Mesendoderm (in vitro differentiated cells): ENCODE data around the gene CELF5.
A peak's percentile ranks its signal among the peaks of the same experiment; 100 is the strongest.

Experiments used
- DNase-seq: peaks from one replicate; pipeline ENCODE4 v3.0.0; 2013
- H2AK5ac ChIP-seq: 2 replicates; pipeline ENCODE4 v1.6.1; 2013; ENCODE audit warnings: low read length, inconsistent platforms
- H2BK120ac ChIP-seq: 2 replicates; pipeline ENCODE4 v1.6.1; 2013; ENCODE audit warnings: low read depth, mild to moderate bottlenecking, low read length, moderate library complexity, mixed read lengths
- H2BK15ac ChIP-seq: replicated peaks from 2 replicates; pipeline ENCODE4 v1.6.1; 2013; ENCODE audit warnings: low read depth, mild to moderate bottlenecking, moderate library complexity
- H2BK5ac ChIP-seq: 2 replicates; pipeline ENCODE4 v1.6.1; 2013; ENCODE audit warnings: low read length, inconsistent platforms
- H3K18ac ChIP-seq: 2 replicates; pipeline ENCODE4 v1.6.1; 2013; ENCODE audit warnings: mild to moderate bottlenecking, low read length, mixed read lengths
- H3K23ac ChIP-seq: one replicate; pipeline ENCODE4 v1.6.1; 2013; ENCODE audit warnings: low read length
- H3K27ac ChIP-seq: 2 replicates; pipeline ENCODE4 v1.5.1; 2013; ENCODE audit warnings: low read depth, mild to moderate bottlenecking, inconsistent platforms, low read length, moderate library complexity
- H3K27me3 ChIP-seq: 2 replicates; pipeline ENCODE4 v1.6.1; 2013; ENCODE audit warnings: low read length, control low read depth, mild to moderate bottlenecking, inconsistent platforms; ENCODE audit not compliant: insufficient read depth, poor library complexity
- H3K36me3 ChIP-seq: 2 replicates; pipeline ENCODE4 v1.6.1; 2013; ENCODE audit warnings: low read length, inconsistent platforms; ENCODE audit not compliant: control insufficient read depth, insufficient read depth
- H3K4ac ChIP-seq: one replicate; pipeline ENCODE4 v1.6.1; 2013; ENCODE audit warnings: low read depth, mild to moderate bottlenecking, low read length, moderate library complexity
- H3K4me1 ChIP-seq: 2 replicates; pipeline ENCODE4 v1.6.1; 2013; ENCODE audit warnings: low read depth, low read length, inconsistent platforms; ENCODE audit not compliant: control insufficient read depth
- H3K4me2 ChIP-seq: 2 replicates; pipeline ENCODE4 v1.6.1; 2013; ENCODE audit warnings: low read length
- H3K4me3 ChIP-seq: 2 replicates; pipeline ENCODE4 v1.5.1; 2013; ENCODE audit warnings: mild to moderate bottlenecking, low read length
- H3K56ac ChIP-seq: one replicate; pipeline ENCODE4 v1.6.1; 2013; ENCODE audit warnings: low read length
- H3K79me1 ChIP-seq: 2 replicates; pipeline ENCODE4 v1.6.1; 2013; ENCODE audit warnings: low read length, inconsistent platforms
- H3K79me2 ChIP-seq: 2 replicates; pipeline ENCODE4 v1.6.1; 2013; ENCODE audit warnings: mild to moderate bottlenecking, low read length; ENCODE audit not compliant: control insufficient read depth, insufficient read depth
- H3K9ac ChIP-seq: 2 replicates; pipeline ENCODE4 v1.6.1; 2013; ENCODE audit warnings: low read length, inconsistent platforms
- H4K5ac ChIP-seq: one replicate; pipeline ENCODE4 v1.6.1; 2013; ENCODE audit warnings: low read length
- H4K8ac ChIP-seq: one replicate; pipeline ENCODE4 v1.6.1; 2013; ENCODE audit warnings: low read depth, mild to moderate bottlenecking, control low read depth, low read length, moderate library complexity
- WGBS: extraction: QIAGEN DNeasy Blood & Tissue Kit; methylation state at CpG from one replicate; pipeline ENCODE4 v1.1.7; 2013; ENCODE audit warnings: low lambda C conversion rate, missing lambda C conversion rate; ENCODE audit not compliant: insufficient coverage; ENCODE audit errors: extremely low coverage; 5-methylcytosine and 5-hydroxymethylcytosine counted together

CELF5 gene

GRCh38 chr19:3274245-3274941 is 49.9 kb downstream of the CELF5 start:
- Histone ChIP-seq H2BK15ac (no peak overlapping the region), H3K4me2 (no peak overlapping the region), H3K4ac (no peak overlapping the region), H3K79me1 (no peaks in the 10 kb centered on the region), H3K23ac (no peak overlapping the region), H3K79me2 (no peaks in the 10 kb centered on the region), H3K4me1 (peaks cover 2% of the 10 kb centered on the region), H2BK5ac (no peak overlapping the region), H2BK120ac (no peak overlapping the region), H3K9ac (no peak overlapping the region), H3K18ac (no peak overlapping the region), H4K8ac (no peak overlapping the region), H4K5ac (no peak overlapping the region), H3K56ac (no peak overlapping the region), H3K27me3 (no peaks in the 10 kb centered on the region), H3K4me3 (no peak overlapping the region), H3K27ac (no peak overlapping the region), H3K36me3 (no peaks in the 10 kb centered on the region), H2AK5ac (no peak overlapping the region)
- no CpG with 5 or more reads among the region's 9 CpGs for WGBS
- no peak for DNase-seq

- H3K27me3 ChIP-seq = no peaks in the 10 kb centered on the region
- no peaks in the 10 kb centered on the region for H3K79me1 ChIP-seq
- H4K5ac ChIP-seq = no peak overlapping the region
- no peaks in the 10 kb centered on the region for H3K79me2 ChIP-seq
- H2BK120ac ChIP-seq = no peak overlapping the region
- no peak overlapping the region for H3K27ac ChIP-seq
- no CpG with 5 or more reads among the region's 19 CpGs for WGBS
- H3K4me1 ChIP-seq = peaks cover 2% of the 10 kb centered on the region
- peak overlapping the region; percentile 35 for H3K9ac ChIP-seq
- H2BK15ac ChIP-seq = no peak overlapping the region
- no peak overlapping the region for H3K4me3 ChIP-seq
- no peak overlapping the region for H4K8ac ChIP-seq
- H3K18ac ChIP-seq = no peak overlapping the region
- H3K4me2 ChIP-seq = no peak overlapping the region
- peak; percentile 85 for DNase-seq
- H3K56ac ChIP-seq = no peak overlapping the region
- H2BK5ac ChIP-seq = no peak overlapping the region
- H2AK5ac ChIP-seq = no peak overlapping the region
- H3K4ac ChIP-seq = no peak overlapping the region
- H3K23ac ChIP-seq = no peak overlapping the region
- H3K36me3 ChIP-seq = no peaks in the 10 kb centered on the region
These were observed 50.6 kb downstream of the CELF5 start for GRCh38 chr19:3274942-3275582.

- DNase-seq = peak; percentile 96
- peak overlapping the region; percentile 21 for H3K9ac ChIP-seq
- H4K8ac ChIP-seq = no peak overlapping the region
- H3K23ac ChIP-seq = no peak overlapping the region
- no peak overlapping the region for H3K4ac ChIP-seq
- H3K18ac ChIP-seq = no peak overlapping the region
- no CpG with 5 or more reads among the region's 45 CpGs for WGBS
- no peak overlapping the region for H2BK120ac ChIP-seq
- H3K79me1 ChIP-seq = no peaks in the 10 kb centered on the region
- H3K79me2 ChIP-seq = no peaks in the 10 kb centered on the region
- H2BK15ac ChIP-seq = no peak overlapping the region
- peaks cover 2% of the 10 kb centered on the region for H3K4me1 ChIP-seq
- H4K5ac ChIP-seq = no peak overlapping the region
- no peak overlapping the region for H2BK5ac ChIP-seq
- H3K27ac ChIP-seq = no peak overlapping the region
- no peaks in the 10 kb centered on the region for H3K36me3 ChIP-seq
- no peaks in the 10 kb centered on the region for H3K27me3 ChIP-seq
- H3K4me2 ChIP-seq = peak overlapping the region; percentile 20
- peak overlapping the region; percentile 28 for H3K56ac ChIP-seq
- peak overlapping the region; percentile 1 for H3K4me3 ChIP-seq
- no peak overlapping the region for H2AK5ac ChIP-seq
These were observed 51.3 kb downstream of the CELF5 start for GRCh38 chr19:3275583-3276340.

GRCh38 chr19:3276341-3276799 is 51.9 kb downstream of the CELF5 start:
- DNase-seq = no peak
- WGBS = no CpG with 5 or more reads among the region's 11 CpGs
- H3K9ac ChIP-seq = no peak overlapping the region

GRCh38 chr19:3277649-3278048 is 53.2 kb downstream of the CELF5 start:
- Histone ChIP-seq H4K5ac (no peak overlapping the region), H2BK15ac (no peak overlapping the region), H3K27me3 (no peaks in the 10 kb centered on the region), H3K18ac (no peak overlapping the region), H3K79me2 (no peaks in the 10 kb centered on the region), H3K36me3 (no peaks in the 10 kb centered on the region), H3K9ac (no peak overlapping the region), H3K4me2 (no peak overlapping the region), H3K27ac (no peak overlapping the region), H4K8ac (no peak overlapping the region), H3K23ac (no peak overlapping the region), H3K56ac (no peak overlapping the region), H3K4me1 (peaks cover 2% of the 10 kb centered on the region), H2BK5ac (no peak overlapping the region), H3K4ac (no peak overlapping the region), H2AK5ac (no peak overlapping the region), H2BK120ac (no peak overlapping the region), H3K79me1 (no peaks in the 10 kb centered on the region), H3K4me3 (no peak overlapping the region)
- no CpG with 5 or more reads among the region's 5 CpGs for WGBS
- DNase-seq = no peak

More at GRCh38 chr19:3276341-3276799, 51.9 kb downstream of the CELF5 start:
- Histone ChIP-seq H3K79me2 (no peaks in the 10 kb centered on the region), H3K56ac (no peak overlapping the region), H4K8ac (no peak overlapping the region), H2AK5ac (no peak overlapping the region), H3K18ac (no peak overlapping the region), H2BK15ac (no peak overlapping the region), H3K4me2 (no peak overlapping the region), H3K4ac (no peak overlapping the region), H2BK5ac (no peak overlapping the region), H3K23ac (no peak overlapping the region), H3K27me3 (no peaks in the 10 kb centered on the region), H3K4me1 (peaks cover 2% of the 10 kb centered on the region), H3K36me3 (no peaks in the 10 kb centered on the region), H3K4me3 (no peak overlapping the region), H4K5ac (no peak overlapping the region), H2BK120ac (no peak overlapping the region), H3K79me1 (no peaks in the 10 kb centered on the region), H3K27ac (no peak overlapping the region)
